HepG2 (cell line): ENCODE results near the gene PAQR6. TPM values are rescaled to one million over a fixed set of nuclear protein-coding genes. Genes with fewer than 3 reads are reported as not detected.
A peak's percentile ranks its signal among the peaks of the same experiment; 100 is the strongest.

Experiments used
- DMAP1 ChIP-seq: IDR thresholded peaks from 2 replicates; pipeline ENCODE4 v1.6.1; 2016
- DZIP1 ChIP-seq: sonication (generic); formaldehyde crosslinking; IDR thresholded peaks from 2 replicates; pipeline ENCODE4 v1.5.0; 2020; ENCODE audit warnings: mild to moderate bottlenecking, missing genetic modification reagents
- MXD1 ChIP-seq: sonication (generic); formaldehyde crosslinking; IDR thresholded peaks from 2 replicates; pipeline ENCODE4 v1.4.0; 2020; ENCODE audit warnings: mild to moderate bottlenecking, missing genetic modification reagents
- NR2C2 ChIP-seq: sonication (generic); formaldehyde crosslinking; IDR thresholded peaks from 2 replicates; pipeline ENCODE4 v1.4.0; 2020; ENCODE audit warnings: missing genetic modification reagents, mild to moderate bottlenecking, moderate library complexity, borderline replicate concordance
- PRDM10 ChIP-seq: sonication (generic); formaldehyde crosslinking; IDR thresholded peaks from 2 replicates; pipeline ENCODE4 v1.4.0; 2020; ENCODE audit warnings: low read depth, missing genetic modification reagents
- RNF2 ChIP-seq: fragments of 450-650 bp; conservative IDR thresholded peaks from 2 replicates; pipeline ENCODE4 v1.6.1; 2016; ENCODE audit warnings: low read depth
- TMF1 ChIP-seq: sonication (generic); formaldehyde crosslinking; IDR thresholded peaks from 2 replicates; pipeline ENCODE4 v1.8.1; 2022; ENCODE audit warnings: low read depth, missing genetic modification reagents
- TP53 ChIP-seq: sonication (generic); formaldehyde crosslinking; conservative IDR thresholded peaks from 2 replicates; pipeline ENCODE4 v1.4.0; 2020; ENCODE audit warnings: missing genetic modification reagents
- ZFX ChIP-seq: sonication (generic); formaldehyde crosslinking; IDR thresholded peaks from 2 replicates; pipeline ENCODE4 v1.4.0; 2020; ENCODE audit warnings: mild to moderate bottlenecking, low read depth, missing genetic modification reagents, moderate library complexity
- polyA plus RNA-seq, 8 experiments: library from polyadenylated mRNA; depleted of rRNA in 3 of 8; stranded (reverse) in 7 of 8; unstranded in 1 of 8; fragments of >200 nt; fragmentation: Illumina TruSeq in 4 of 8; extraction: Trizol in 4 of 8; gene quantifications; 2 replicates each; pipeline versions ENCODE4 v1.2.1 to v1.2.3, GENCODE V29; 2011 to 2016; ENCODE audit warnings: low read depth in 4 of 8, missing spikeins in 1 of 8, mixed read lengths in 1 of 8; ENCODE audit not compliant: insufficient read depth in 1 of 8
- total RNA-seq, 5 experiments: library from RNA; depleted of rRNA; stranded (reverse); fragments of >200 nt; fragmentation: Illumina TruSeq; extraction: Trizol; gene quantifications; 2 replicates each; pipeline ENCODE4 v1.2.3, GENCODE V29; 2016; ENCODE audit warnings: low read depth in 1 of 5
- TF ChIP-seq, protein P1 (sequence below): sonication (generic); formaldehyde crosslinking; IDR thresholded peaks from 2 replicates; pipeline ENCODE4 v1.4.0; 2020; ENCODE audit warnings: missing genetic modification reagents, low read depth, mild to moderate bottlenecking, borderline replicate concordance

Gene PAQR6
- total and polyA plus RNA-seq, 2 of the 13 experiments (the other 11 are each of a cell fraction or from before 2014, with no cell fraction given): 0.82 to 1.4 TPM

- TF ChIP-seq PRDM10 (CRISPR knock-in tag): no peak
- TF ChIP-seq RNF2: peak; percentile 45
- no peak for TF ChIP-seq TMF1 (CRISPR knock-in tag)
- TF ChIP-seq DMAP1 (CRISPR knock-in tag): no peak
- 0 out of 2 replicates have a peak, but pooled peaks have one; percentile 17 for TF ChIP-seq NR2C2 (CRISPR knock-in tag)
- TF ChIP-seq, protein P1, sequence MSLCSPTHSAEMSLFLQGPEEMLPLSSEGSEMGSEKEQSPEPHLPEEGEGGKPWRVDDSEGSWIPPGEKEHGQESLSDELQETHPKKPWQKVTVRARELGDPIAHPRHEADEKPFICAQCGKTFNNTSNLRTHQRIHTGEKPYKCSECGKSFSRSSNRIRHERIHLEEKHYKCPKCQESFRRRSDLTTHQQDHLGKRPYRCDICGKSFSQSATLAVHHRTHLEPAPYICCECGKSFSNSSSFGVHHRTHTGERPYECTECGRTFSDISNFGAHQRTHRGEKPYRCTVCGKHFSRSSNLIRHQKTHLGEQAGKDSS (CRISPR knock-in tag): 0 out of 2 replicates have a peak, but pooled peaks have one; percentile 45
- no peak for TF ChIP-seq TP53 (CRISPR knock-in tag)
- peak; percentile 77; the same call in 1 of the 2 replicates for TF ChIP-seq ZFX
- 0 out of 2 replicates have a peak, but pooled peaks have one; percentile 49 for TF ChIP-seq DZIP1 (CRISPR knock-in tag)
- TF ChIP-seq MXD1: peak; percentile 80
Measured at GRCh38 chr1:156245451-156246232, 2.2 kb downstream of the PAQR6 start (continued).
